HepG2 (cell line): ENCODE data around the gene ARMC2.

Experiments used
- IKZF1 ChIP-seq: fragments of 450-650 bp; IDR thresholded peaks from 2 replicates; pipeline ENCODE4 v1.7.1; 2016
- REST ChIP-seq, 2 experiments: IDR thresholded peaks; 2 replicates each; pipeline ENCODE4 v1.6.1; 2011 to 2012; ENCODE audit warnings: low read length in 2 of 2, borderline replicate concordance in 1 of 2, low read depth in 1 of 2, mild to moderate bottlenecking in 1 of 2, moderate library complexity in 1 of 2

GRCh38 chr6:108804956-108805355, 43.3 kb upstream of the ARMC2 start:
- TF ChIP-seq REST (IDR thresholded peaks at IDR 0.05; ENCODE audit: borderline replicate concordance in 1 of 2, low read depth in 1 of 2, low read length in 2 of 2): no peak
- TF ChIP-seq IKZF1: no peak
